ENCODE results near the gene S100A6. TPM values are rescaled to one million over a fixed set of nuclear protein-coding genes. Genes with fewer than 3 reads are reported as not detected.

Gene S100A6
- total and polyA plus RNA-seq, 2 experiments from 2014 or later, result 683 to 2,862 TPM

DNA sequence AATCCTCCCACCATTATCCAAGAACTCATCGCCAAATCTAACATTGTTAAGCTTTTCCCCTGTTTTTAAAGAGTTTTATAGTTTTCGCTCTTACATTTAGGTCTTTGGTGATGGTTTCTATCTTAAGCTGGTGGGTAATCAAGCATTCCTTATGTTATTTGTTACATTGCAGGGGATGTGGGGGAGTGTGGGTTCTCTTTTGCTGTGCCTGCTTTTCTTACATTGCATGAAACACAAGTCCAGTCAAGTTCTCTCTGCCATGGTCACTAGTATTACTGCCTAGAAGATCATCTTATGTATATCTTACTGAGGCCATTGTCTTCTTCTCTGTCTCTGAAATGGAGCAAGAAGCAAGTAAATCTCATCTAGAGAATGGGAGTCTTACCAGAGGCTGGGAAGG lies 48.1 kb downstream of the S100A6 start:
- in situ Hi-C loops (cut with MboI), result loop anchor here (10.0 kb wide), 1 partner anchor 123 kb away; no protein-coding TSS in a partner anchor
- Histone ChIP-seq H3K9me3 (ENCODE audit: low read depth) (no peaks in the 10 kb centered on the region), H3K9me2 (ENCODE audit: insufficient read depth) (no peaks in the 10 kb centered on the region), H3K79me2 (ENCODE audit: insufficient read depth) (no peaks in the 10 kb centered on the region), H3K4me2 (ENCODE audit: unreplicated experiment) (no peak overlapping the region), H4K20me1 (ENCODE audit: insufficient read depth) (no peaks in the 10 kb centered on the region), H3K36me3 (ENCODE audit: low read depth) (no peaks in the 10 kb centered on the region), H3K27me3 (replicated peaks; ENCODE audit: insufficient read depth) (peaks cover 8% of the 10 kb centered on the region; the same call in 1 of the 2 replicates), H3K4me1 (ENCODE audit: insufficient read depth) (peaks cover 18% of the 10 kb centered on the region), H3K27ac (no peak overlapping the region), H3K9ac (no peak overlapping the region), H2AFZ (no peak overlapping the region), H3F3A (ENCODE audit: insufficient read depth) (peaks cover 27% of the 10 kb centered on the region), H3K4me3 (no peak overlapping the region)
- no peak for DNase-seq
- no peak for TF ChIP-seq EZH2phosphoT487 (IDR thresholded peaks at IDR 0.05; ENCODE audit: insufficient read depth, low read depth)
- TF ChIP-seq EZH2 (IDR thresholded peaks at IDR 0.05; ENCODE audit: insufficient read depth, poor library complexity, severe bottlenecking), result no peak
- WGBS, 2 experiments (ENCODE audit: low coverage in 1 of 2, low lambda C conversion rate in 2 of 2, missing lambda C conversion rate in 2 of 2), result 96 to 98% methylated on average over 2 of the region's 2 CpGs

DNA sequence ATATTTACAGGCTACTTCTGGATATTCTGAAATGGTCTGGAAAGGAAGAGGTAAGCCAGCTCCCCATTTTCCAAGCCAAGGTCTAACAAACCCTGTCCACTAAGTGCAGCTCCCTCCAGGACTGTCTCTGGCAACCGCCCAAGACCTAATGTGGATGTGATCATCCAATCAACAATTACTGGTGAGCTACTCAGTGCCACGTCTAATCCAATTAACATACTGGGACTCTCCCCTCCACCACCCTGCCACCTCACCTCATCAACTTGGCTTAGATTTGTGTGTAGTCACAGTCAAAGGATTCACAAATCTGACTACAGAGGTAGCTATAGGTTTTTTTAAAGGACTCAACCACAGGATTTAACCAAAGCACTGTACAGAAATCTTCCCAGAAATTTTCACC lies 49.9 kb downstream of the S100A6 start:
- no peak overlapping the region for H3K9ac ChIP-seq
- no peak overlapping the region for H2AFZ ChIP-seq
- H3F3A ChIP-seq (ENCODE audit: insufficient read depth), result peaks cover 22% of the 10 kb centered on the region
- no peak overlapping the region for H3K4me2 ChIP-seq (ENCODE audit: unreplicated experiment)
- H3K9me3 ChIP-seq (ENCODE audit: low read depth), result no peaks in the 10 kb centered on the region
- H3K79me2 ChIP-seq (ENCODE audit: insufficient read depth), result no peaks in the 10 kb centered on the region
- no peaks in the 10 kb centered on the region for H4K20me1 ChIP-seq (ENCODE audit: insufficient read depth)
- H3K36me3 ChIP-seq (ENCODE audit: low read depth), result no peaks in the 10 kb centered on the region
- peaks cover 15% of the 10 kb centered on the region for H3K27me3 ChIP-seq (replicated peaks; ENCODE audit: insufficient read depth)
- H3K27ac ChIP-seq, result no peak overlapping the region
- in situ Hi-C loops (cut with MboI), result loop anchor here (10.0 kb wide), 1 partner anchor 121 kb away; no protein-coding TSS in a partner anchor
- H3K4me1 ChIP-seq (ENCODE audit: insufficient read depth), result peaks cover 13% of the 10 kb centered on the region
- WGBS, 2 experiments (ENCODE audit: low coverage in 1 of 2, low lambda C conversion rate in 2 of 2, missing lambda C conversion rate in 2 of 2), result 16 to 23% methylated on average over 2 of the region's 2 CpGs
- no peaks in the 10 kb centered on the region for H3K9me2 ChIP-seq (ENCODE audit: insufficient read depth)
- peak; percentile 54 for DNase-seq
- TF ChIP-seq EZH2 (IDR thresholded peaks at IDR 0.05; ENCODE audit: insufficient read depth, poor library complexity, severe bottlenecking) (no peak), EZH2phosphoT487 (IDR thresholded peaks at IDR 0.05; ENCODE audit: insufficient read depth, low read depth) (no peak)
- no peak overlapping the region for H3K4me3 ChIP-seq

Other genes with a start within 250 kb of the S100A6 start
- not detected in 2 replicates for gene PGLYRP3, start 223.0 kb downstream of the S100A6 start, total RNA-seq (2014; rRNA removed; shearing (Covaris generic))
- gene PGLYRP3, start 223.0 kb downstream of the S100A6 start, polyA plus RNA-seq (2016; fragmentation: Nextera tagmentation; extraction: Ambion mirVana), result not detected in 2 replicates
- not detected in 2 replicates for gene PGLYRP4, start 187.2 kb downstream of the S100A6 start, total RNA-seq (2014; rRNA removed; shearing (Covaris generic))
- not detected in 2 replicates for gene PGLYRP4, start 187.2 kb downstream of the S100A6 start, polyA plus RNA-seq (2016; fragmentation: Nextera tagmentation; extraction: Ambion mirVana)
- not detected in 2 replicates for gene S100A9, start 178.1 kb downstream of the S100A6 start, total RNA-seq (2014; rRNA removed; shearing (Covaris generic))
- not detected in 2 replicates for gene S100A9, start 178.1 kb downstream of the S100A6 start, polyA plus RNA-seq (2016; fragmentation: Nextera tagmentation; extraction: Ambion mirVana)
- not detected in 2 replicates for gene S100A12, start 160.4 kb downstream of the S100A6 start, total RNA-seq (2014; rRNA removed; shearing (Covaris generic))
- not detected in 2 replicates for gene S100A12, start 160.4 kb downstream of the S100A6 start, polyA plus RNA-seq (2016; fragmentation: Nextera tagmentation; extraction: Ambion mirVana)
- not detected in 2 replicates for gene S100A8, start 144.9 kb downstream of the S100A6 start, total RNA-seq (2014; rRNA removed; shearing (Covaris generic))
- not detected in 2 replicates for gene S100A8, start 144.9 kb downstream of the S100A6 start, polyA plus RNA-seq (2016; fragmentation: Nextera tagmentation; extraction: Ambion mirVana)
- not detected in 2 replicates for gene S100A7A, start 119.5 kb downstream of the S100A6 start, total RNA-seq (2014; rRNA removed; shearing (Covaris generic))
- gene S100A7A, start 119.5 kb downstream of the S100A6 start, polyA plus RNA-seq (2016; fragmentation: Nextera tagmentation; extraction: Ambion mirVana), result not detected in 2 replicates
- not detected in 2 replicates for gene S100A7, start 75.3 kb downstream of the S100A6 start, total RNA-seq (2014; rRNA removed; shearing (Covaris generic))
- gene S100A7, start 75.3 kb downstream of the S100A6 start, polyA plus RNA-seq (2016; fragmentation: Nextera tagmentation; extraction: Ambion mirVana), result not detected in 2 replicates
- not detected in 2 replicates for gene S100A5, start 4.9 kb upstream of the S100A6 start, total RNA-seq (2014; rRNA removed; shearing (Covaris generic))
- 0.41 TPM in 1 of 2 replicates, not detected in the other for gene S100A5, start 4.9 kb upstream of the S100A6 start, polyA plus RNA-seq (2016; fragmentation: Nextera tagmentation; extraction: Ambion mirVana)
- gene S100A4, start 9.8 kb upstream of the S100A6 start, total RNA-seq (2014; rRNA removed; shearing (Covaris generic)), result 236 and 249 TPM in 2 replicates
- gene S100A4, start 9.8 kb upstream of the S100A6 start, polyA plus RNA-seq (2016; fragmentation: Nextera tagmentation; extraction: Ambion mirVana), result 608 and 610 TPM in 2 replicates
- gene S100A3, start 13.3 kb upstream of the S100A6 start, total RNA-seq (2014; rRNA removed; shearing (Covaris generic)), result 2.2 and 3.8 TPM in 2 replicates
- gene S100A3, start 13.3 kb upstream of the S100A6 start, polyA plus RNA-seq (2016; fragmentation: Nextera tagmentation; extraction: Ambion mirVana), result 7.5 and 8.0 TPM in 2 replicates
- 1.7 and 9.0 TPM in 2 replicates for gene S100A2, start 29.9 kb upstream of the S100A6 start, total RNA-seq (2014; rRNA removed; shearing (Covaris generic))
- 8.6 and 11.8 TPM in 2 replicates for gene S100A2, start 29.9 kb upstream of the S100A6 start, polyA plus RNA-seq (2016; fragmentation: Nextera tagmentation; extraction: Ambion mirVana)
- 495 and 615 TPM in 2 replicates for gene S100A16, start 77.1 kb upstream of the S100A6 start, total RNA-seq (2014; rRNA removed; shearing (Covaris generic))
- 801 and 826 TPM in 2 replicates for gene S100A16, start 77.1 kb upstream of the S100A6 start, polyA plus RNA-seq (2016; fragmentation: Nextera tagmentation; extraction: Ambion mirVana)
- gene S100A14, start 80.3 kb upstream of the S100A6 start, total RNA-seq (2014; rRNA removed; shearing (Covaris generic)), result 2.1 TPM in 1 of 2 replicates, not detected in the other
- 0.31 and 0.32 TPM in 2 replicates for gene S100A14, start 80.3 kb upstream of the S100A6 start, polyA plus RNA-seq (2016; fragmentation: Nextera tagmentation; extraction: Ambion mirVana)
- gene S100A13, start 91.5 kb upstream of the S100A6 start, total RNA-seq (2014; rRNA removed; shearing (Covaris generic)), result 127 and 159 TPM in 2 replicates
- 540 and 552 TPM in 2 replicates for gene S100A13, start 91.5 kb upstream of the S100A6 start, polyA plus RNA-seq (2016; fragmentation: Nextera tagmentation; extraction: Ambion mirVana)
- not detected in 2 replicates for gene S100A1, start 92.4 kb upstream of the S100A6 start, total RNA-seq (2014; rRNA removed; shearing (Covaris generic))
- gene S100A1, start 92.4 kb upstream of the S100A6 start, polyA plus RNA-seq (2016; fragmentation: Nextera tagmentation; extraction: Ambion mirVana), result 0.30 TPM in 1 of 2 replicates, not detected in the other
- gene CHTOP, start 98.1 kb upstream of the S100A6 start, total RNA-seq (2014; rRNA removed; shearing (Covaris generic)), result 26.9 and 37.8 TPM in 2 replicates
- gene CHTOP, start 98.1 kb upstream of the S100A6 start, polyA plus RNA-seq (2016; fragmentation: Nextera tagmentation; extraction: Ambion mirVana), result 42.2 and 44.2 TPM in 2 replicates
- 50.2 and 70.5 TPM in 2 replicates for gene SNAPIN, start 122.7 kb upstream of the S100A6 start, total RNA-seq (2014; rRNA removed; shearing (Covaris generic))
- 82.1 and 83.8 TPM in 2 replicates for gene SNAPIN, start 122.7 kb upstream of the S100A6 start, polyA plus RNA-seq (2016; fragmentation: Nextera tagmentation; extraction: Ambion mirVana)
- gene ILF2, start 135.0 kb upstream of the S100A6 start, total RNA-seq (2014; rRNA removed; shearing (Covaris generic)), result 176 and 180 TPM in 2 replicates
- 174 and 178 TPM in 2 replicates for gene ILF2, start 135.0 kb upstream of the S100A6 start, polyA plus RNA-seq (2016; fragmentation: Nextera tagmentation; extraction: Ambion mirVana)
- 0.25 TPM in 1 of 2 replicates, not detected in the other for gene NPR1, start 142.7 kb upstream of the S100A6 start, total RNA-seq (2014; rRNA removed; shearing (Covaris generic))
- gene NPR1, start 142.7 kb upstream of the S100A6 start, polyA plus RNA-seq (2016; fragmentation: Nextera tagmentation; extraction: Ambion mirVana), result 0.09 and 0.19 TPM in 2 replicates
- 40.2 and 41.5 TPM in 2 replicates for gene INTS3, start 192.1 kb upstream of the S100A6 start, total RNA-seq (2014; rRNA removed; shearing (Covaris generic))
- 17.3 and 19.9 TPM in 2 replicates for gene INTS3, start 192.1 kb upstream of the S100A6 start, polyA plus RNA-seq (2016; fragmentation: Nextera tagmentation; extraction: Ambion mirVana)
- gene SLC27A3, start 239.4 kb upstream of the S100A6 start, total RNA-seq (2014; rRNA removed; shearing (Covaris generic)), result 8.8 and 11.4 TPM in 2 replicates
- 5.6 and 9.2 TPM in 2 replicates for gene SLC27A3, start 239.4 kb upstream of the S100A6 start, polyA plus RNA-seq (2016; fragmentation: Nextera tagmentation; extraction: Ambion mirVana)